GM18870 (cell line): ENCODE measurements around the gene FALEC.
"Not testable (repeated sequence)": the region's sequence is repeated elsewhere in the genome, so short reads cannot be mapped to it uniquely, and the experiment has no call there.

Experiments used
- ATAC-seq: cut with Tn5 transposase; IDR thresholded peaks from one replicate; pipeline ENCODE4 v1.9.1; 2021; ENCODE audit warnings: moderate library complexity; ENCODE audit not compliant: unreplicated experiment

The FALEC gene

GRCh38 chr1:150558303-150558704, 42.8 kb downstream of the FALEC start:
- ATAC-seq = no peak

- ATAC-seq = no peak
These were observed 43.5 kb downstream of the FALEC start for GRCh38 chr1:150558761-150559655.

- no peak for ATAC-seq
These were observed 44.1 kb downstream of the FALEC start for GRCh38 chr1:150559656-150560010.

- no peak for ATAC-seq
These were observed 44.5 kb downstream of the FALEC start for GRCh38 chr1:150560011-150560438.

GRCh38 chr1:150560576-150561253, 45.2 kb downstream of the FALEC start:
- no peak for ATAC-seq

- no peak for ATAC-seq
These were observed 45.9 kb downstream of the FALEC start for GRCh38 chr1:150561254-150561973.

- ATAC-seq = peak; percentile 26
These were observed 46.5 kb downstream of the FALEC start for GRCh38 chr1:150561974-150562445.

GRCh38 chr1:150562446-150563339, 47.1 kb downstream of the FALEC start:
- peak; percentile 42 for ATAC-seq

- peak; percentile 26 for ATAC-seq
These were observed 47.9 kb downstream of the FALEC start for GRCh38 chr1:150563340-150564038.

- ATAC-seq = no peak
These were observed 48.8 kb downstream of the FALEC start for GRCh38 chr1:150564051-150564991.

- not testable (repeated sequence) for ATAC-seq
These were observed 49.9 kb downstream of the FALEC start for GRCh38 chr1:150565240-150565991.

GRCh38 chr1:150566589-150567340, 51.2 kb downstream of the FALEC start:
- no peak for ATAC-seq

- ATAC-seq = no peak
These were observed 51.8 kb downstream of the FALEC start for GRCh38 chr1:150567341-150567716.

GRCh38 chr1:150567717-150568593, 52.4 kb downstream of the FALEC start:
- ATAC-seq = no peak

- no peak for ATAC-seq
These were observed 53.0 kb downstream of the FALEC start for GRCh38 chr1:150568594-150568966.

GRCh38 chr1:150572918-150573647, 57.5 kb downstream of the FALEC start:
- ATAC-seq = no peak
